Coronary artery (tissue), 2 donors: ENCODE results near the gene FSCN2.

ENCODE experiments used
- DNase-seq: peaks from one replicate; pipeline ENCODE4 v3.0.0-alpha.2; 2017; ENCODE audit warnings: low spot score
- H3K27ac ChIP-seq, 2 donors: fragments of 200-600 bp; sonication (generic); one replicate each; pipeline ENCODE4 v1.5.1; 2016 to 2019
- H3K4me3 ChIP-seq: fragments of 200-600 bp; sonication (generic); 2 replicates; pipeline ENCODE4 v1.5.1; 2016; ENCODE audit warnings: mild to moderate bottlenecking, moderate library complexity
- CTCF ChIP-seq: fragments of 200-600 bp; sonication (generic); IDR thresholded peaks from one replicate; pipeline ENCODE4 v1.5.1; 2019; ENCODE audit warnings: antibody characterized with exemption

Gene FSCN2

DNA sequence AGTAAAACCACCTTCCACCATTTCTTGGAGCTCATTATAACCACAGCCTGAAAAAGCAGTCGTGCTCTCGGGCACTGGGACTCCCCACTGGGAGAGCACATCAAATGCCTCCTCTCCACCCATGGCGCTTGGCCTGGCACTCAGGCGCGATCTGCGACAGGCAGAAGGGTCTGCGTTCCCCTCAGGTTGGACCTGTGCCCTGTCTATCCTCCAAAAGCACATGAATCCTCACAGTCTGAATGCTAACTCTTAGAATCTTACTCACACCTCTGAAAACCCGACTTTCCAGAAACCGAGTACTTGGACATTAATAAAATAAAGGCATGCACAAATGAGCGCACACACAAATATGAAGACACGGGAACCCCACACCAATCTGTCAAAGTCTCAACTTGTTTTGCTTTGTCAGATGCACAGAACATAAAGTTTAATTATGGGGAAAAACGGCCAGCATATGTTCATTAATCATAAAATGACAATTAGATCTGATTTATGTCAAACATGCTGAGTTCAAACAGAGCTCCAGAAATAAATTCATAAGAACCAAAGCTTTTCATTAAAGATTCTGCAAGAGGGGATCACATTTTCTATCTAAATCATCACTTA lies 44.5 kb downstream of the FSCN2 start:
- TF ChIP-seq CTCF: no peak
- DNase-seq: no peak
- H3K4me3 ChIP-seq: no peak overlapping the region
- no peak overlapping the region for H3K27ac ChIP-seq

DNA sequence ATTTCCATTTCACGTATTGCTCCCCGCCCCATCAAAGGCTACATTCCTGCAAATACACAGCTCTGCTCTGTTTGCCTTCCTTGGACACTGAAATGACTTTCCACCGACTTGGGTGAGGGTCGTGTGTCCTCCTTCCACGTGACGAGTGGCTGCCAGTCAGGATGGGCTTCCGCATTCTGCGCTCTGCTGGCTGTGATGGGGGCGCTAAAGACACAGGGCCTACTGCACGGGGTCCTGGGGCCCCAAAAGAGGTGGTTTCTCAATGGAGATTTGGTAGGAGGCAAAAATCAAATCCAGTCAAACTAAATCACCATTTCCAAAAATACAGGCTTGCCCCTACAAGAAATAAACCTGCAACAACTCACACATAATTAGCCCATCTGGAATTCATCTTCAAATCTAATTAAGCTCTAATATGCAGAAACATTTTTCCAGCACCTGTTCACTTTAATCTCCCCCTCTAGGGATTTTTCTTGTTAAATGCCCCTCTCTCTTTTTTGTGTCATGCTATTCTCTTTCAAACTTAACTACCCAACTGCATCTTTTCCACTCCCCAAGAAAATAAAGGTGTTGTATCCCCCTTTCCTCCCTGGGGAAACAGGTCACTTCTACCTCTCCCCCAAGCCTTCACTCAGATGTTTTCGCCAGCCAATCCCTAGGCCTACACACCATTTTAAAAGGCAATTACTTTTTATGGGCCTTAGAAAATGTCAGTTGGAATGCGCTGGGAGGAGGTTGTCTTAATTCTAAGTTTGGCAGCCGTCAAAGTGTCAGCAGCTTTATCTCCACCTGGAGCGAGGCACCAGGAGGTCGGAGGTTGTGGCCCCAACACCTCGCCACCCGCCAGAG lies 45.8 kb downstream of the FSCN2 start:
- no peak overlapping the region for H3K27ac ChIP-seq
- H3K4me3 ChIP-seq: no peak overlapping the region
- no peak for TF ChIP-seq CTCF
- DNase-seq: no peak

- no peak overlapping the region for H3K27ac ChIP-seq
- DNase-seq: no peak
- H3K4me3 ChIP-seq: no peak overlapping the region
- no peak for TF ChIP-seq CTCF
Measured at GRCh38 chr17:81574643-81574956, 46.4 kb downstream of the FSCN2 start.

GRCh38 chr17:81575836-81576235 lies 47.7 kb downstream of the FSCN2 start:
- TF ChIP-seq CTCF: no peak
- H3K4me3 ChIP-seq: peak overlapping the region; percentile 58
- no peak for DNase-seq
- peak overlapping the region in 1 of 2 donors; percentile 84 for H3K27ac ChIP-seq

DNA sequence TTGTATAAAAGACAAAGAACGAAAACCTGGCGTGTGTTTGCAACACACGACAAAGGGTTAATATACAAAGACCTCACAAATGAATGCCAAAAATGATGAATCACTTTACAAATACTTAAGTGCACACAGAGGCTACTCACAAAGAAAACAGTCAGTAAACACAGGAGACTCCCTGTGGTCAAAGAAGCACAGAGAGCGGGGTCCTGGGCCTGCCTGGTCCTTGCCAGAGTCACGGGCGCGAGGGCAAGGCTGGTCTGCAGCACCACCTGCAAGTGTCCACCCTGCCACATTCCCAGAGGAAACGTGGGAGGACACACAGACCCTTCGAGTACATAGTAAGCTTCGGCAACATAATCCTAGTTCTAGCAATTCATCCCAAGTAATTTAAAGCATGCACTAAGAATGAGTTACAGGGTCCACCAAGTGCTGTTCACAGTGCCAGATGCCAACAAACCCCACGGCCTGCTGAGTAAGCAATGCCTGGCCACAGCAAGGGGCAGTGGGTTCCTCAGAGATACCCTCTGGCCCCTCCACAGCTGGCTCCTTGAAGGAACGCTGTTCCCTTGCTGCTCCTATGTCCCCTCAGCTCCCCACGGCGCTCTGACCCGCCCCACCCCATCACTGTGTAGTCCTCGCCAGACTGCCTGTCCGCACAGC lies 48.6 kb downstream of the FSCN2 start:
- Histone ChIP-seq H3K4me3 (peak overlapping the region; percentile 58), H3K27ac (peak overlapping the region; percentile 43 to 84)
- DNase-seq: no peak
- no peak for TF ChIP-seq CTCF

DNA sequence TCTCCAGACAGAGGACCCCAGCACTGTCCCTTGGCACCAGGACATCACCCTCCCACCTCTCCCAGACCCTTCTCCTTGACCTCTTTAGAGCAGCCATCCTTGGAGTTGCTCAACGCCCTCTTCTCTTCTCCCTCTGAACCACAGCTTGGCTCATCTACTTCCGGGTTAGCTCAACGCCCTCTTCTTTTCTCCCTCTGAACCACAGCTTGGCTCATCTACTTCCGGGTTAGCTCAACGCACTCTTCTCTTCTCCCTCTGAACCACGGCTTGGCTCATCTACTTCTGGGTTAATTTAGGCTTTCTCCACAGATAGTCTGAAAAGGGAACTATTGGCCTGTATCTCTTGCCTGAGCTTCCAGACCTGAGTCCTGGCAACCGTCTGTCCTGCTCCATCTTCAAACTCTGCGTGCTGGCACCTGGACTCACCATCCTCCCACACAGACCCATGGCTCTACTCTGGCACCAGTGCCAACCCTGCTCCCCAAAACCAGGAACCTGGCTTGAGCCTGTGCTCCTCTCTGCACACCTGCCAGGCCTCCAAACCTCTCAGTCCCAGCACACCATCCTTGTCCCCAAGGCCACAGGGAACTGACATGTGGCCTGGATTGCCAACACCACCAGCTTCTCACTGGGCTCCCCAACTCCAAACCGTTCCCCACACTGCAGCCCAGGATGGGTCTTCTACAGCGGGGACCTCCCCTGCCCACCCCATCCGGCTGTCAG lies 49.3 kb downstream of the FSCN2 start:
- Histone ChIP-seq H3K27ac (peak overlapping the region; percentile 43 to 84), H3K4me3 (peak overlapping the region; percentile 58)
- no peak for DNase-seq
- TF ChIP-seq CTCF: no peak
